Endothelial cell of umbilical vein (primary cell): ENCODE data around the gene E2F4. TPM values are rescaled to one million over a fixed set of nuclear protein-coding genes. Genes with fewer than 3 reads are reported as not detected.

Source experiments
- BruUV-seq: library from RNA; stranded (reverse); fragments of 400-500 nt; replicated peaks from 2 replicates; lab custom pipeline; 2021; lab: Mats Ljungman, UMichigan
- CTCF ChIA-PET: fragments of 300-600, 350-600 bp; sonication (Branson Sonifier 250); formaldehyde crosslinking; loops from one replicate; lab custom pipeline; 2021; ENCODE audit warnings: antibody characterized with exemption, inconsistent platforms; lab: Charles Lee
- POLR2A ChIA-PET: fragments of 300-600, 350-600 bp; sonication (Branson Sonifier 250); formaldehyde crosslinking; loops from one replicate; lab custom pipeline; 2021; ENCODE audit warnings: antibody characterized with exemption, inconsistent platforms; lab: Charles Lee
- DNase-seq: peaks from one replicate; pipeline ENCODE4 v3.0.0-alpha.2; 2011; ENCODE audit warnings: low read depth, low spot score
- FAIRE-seq: peaks from 2 replicates; lab custom pipeline; 2011; peaks lifted over from hg19 to GRCh38; lab: Jason Lieb, UNC
- H2AFZ ChIP-seq: 2 replicates; pipeline ENCODE4 v1.6.0; 2012; ENCODE audit warnings: low read depth, low read length, control low read depth, inconsistent platforms
- H3K27ac ChIP-seq: 2 replicates; pipeline ENCODE4 v1.5.1; 2011; ENCODE audit warnings: low read depth, mild to moderate bottlenecking, control low read depth, low read length, moderate library complexity; ENCODE audit not compliant: insufficient read depth
- H3K27me3 ChIP-seq, 2 experiments: 2 replicates each; pipeline versions ENCODE4 v1.6.0 to v1.6.1; 2011; ENCODE audit warnings: low read length in 2 of 2, mixed read lengths in 1 of 2; ENCODE audit not compliant: control insufficient read depth in 2 of 2, insufficient read depth in 2 of 2
- H3K36me3 ChIP-seq, 2 experiments: 2 replicates in 1 of 2; 3 replicates in 1 of 2; pipeline ENCODE4 v1.5.1; 2011; ENCODE audit warnings: low read length in 2 of 2, mild to moderate bottlenecking in 1 of 2, moderate library complexity in 1 of 2; ENCODE audit not compliant: control insufficient read depth in 2 of 2, insufficient read depth in 2 of 2; ENCODE audit errors: extremely low read depth in 1 of 2
- H3K4me1 ChIP-seq: 3 replicates; pipeline ENCODE4 v1.5.1; 2011; ENCODE audit warnings: mild to moderate bottlenecking, low read length; ENCODE audit not compliant: control insufficient read depth, insufficient read depth; ENCODE audit errors: extremely low read depth
- H3K4me2 ChIP-seq: 2 replicates; pipeline ENCODE4 v1.6.1; 2011; ENCODE audit warnings: low read length, control low read depth, mixed read lengths; ENCODE audit not compliant: insufficient read depth
- H3K4me3 ChIP-seq, 3 experiments: fragments of 200-600 bp in 1 of 3; sonication (generic), shearing (Covaris generic) in 1 of 3; replicated peaks in 1 of 3; 2 replicates each; pipeline ENCODE4 v1.5.1; 2011 to 2016; ENCODE audit warnings: control low read depth in 3 of 3, low read length in 3 of 3, mild to moderate bottlenecking in 2 of 3, inconsistent platforms in 1 of 3, low read depth in 1 of 3, moderate library complexity in 1 of 3; ENCODE audit not compliant: insufficient read depth in 1 of 3
- H3K79me2 ChIP-seq: 2 replicates; pipeline ENCODE4 v1.6.0; 2012; ENCODE audit warnings: low read length, inconsistent platforms; ENCODE audit not compliant: control insufficient read depth, insufficient read depth
- H3K9ac ChIP-seq: replicated peaks from 2 replicates; pipeline ENCODE3; 2011; ENCODE audit warnings: low read length, control low read depth; ENCODE audit not compliant: insufficient read depth; ENCODE audit errors: extremely low read depth
- H3K9me1 ChIP-seq: replicated peaks from 3 replicates; pipeline ENCODE4 v1.6.0; 2011; ENCODE audit warnings: mild to moderate bottlenecking, low read length; ENCODE audit not compliant: control insufficient read depth, insufficient read depth; ENCODE audit errors: extremely low read depth
- H3K9me3 ChIP-seq: replicated peaks from 2 replicates; pipeline ENCODE4 v1.5.1; 2012; ENCODE audit warnings: low read length, inconsistent platforms; ENCODE audit not compliant: control insufficient read depth, insufficient read depth
- H4K20me1 ChIP-seq: replicated peaks from 2 replicates; pipeline ENCODE3; 2011; ENCODE audit warnings: mild to moderate bottlenecking, low read length; ENCODE audit not compliant: control insufficient read depth, insufficient read depth; ENCODE audit errors: extremely low read depth
- CTCF ChIP-seq, 2 donors: IDR thresholded peaks; 1 replicate in 1 of 2; 2 replicates in 1 of 2; pipeline ENCODE4 v1.5.1; 2011; ENCODE audit warnings: low read length in 2 of 2, mild to moderate bottlenecking in 2 of 2, moderate library complexity in 2 of 2, control low read depth in 1 of 2, inconsistent platforms in 1 of 2, low read depth in 1 of 2; ENCODE audit not compliant: insufficient read depth in 1 of 2; ENCODE audit errors: extremely low read depth in 1 of 2
- EZH2 ChIP-seq: IDR thresholded peaks from 2 replicates; pipeline ENCODE4 v1.6.1; 2012; ENCODE audit warnings: borderline replicate concordance, low read depth, mild to moderate bottlenecking, moderate library complexity, low read length, inconsistent platforms; ENCODE audit not compliant: severe bottlenecking
- FOS ChIP-seq: IDR thresholded peaks from 2 replicates; pipeline ENCODE4 v1.6.1; 2011; ENCODE audit warnings: mild to moderate bottlenecking, low read length, moderate library complexity, borderline replicate concordance; ENCODE audit not compliant: insufficient read depth
- GATA2 ChIP-seq: IDR thresholded peaks from 2 replicates; pipeline ENCODE4 v1.7.0; 2011; ENCODE audit warnings: low read depth, mild to moderate bottlenecking, moderate library complexity, mixed read lengths, low read length; ENCODE audit not compliant: insufficient read length, insufficient read depth
- JUN ChIP-seq: IDR thresholded peaks from 2 replicates; pipeline ENCODE4 v1.6.1; 2011; ENCODE audit warnings: borderline replicate concordance, low read depth; ENCODE audit not compliant: insufficient read length, insufficient read depth
- MAX ChIP-seq: IDR thresholded peaks from 2 replicates; pipeline ENCODE4 v1.6.1; 2011; ENCODE audit not compliant: insufficient read depth, insufficient read length
- MYC ChIP-seq: IDR thresholded peaks from one replicate; pipeline ENCODE4 v1.6.1; 2011; ENCODE audit warnings: mild to moderate bottlenecking, low read depth, low read length
- POLR2A ChIP-seq: IDR thresholded peaks from 2 replicates; pipeline ENCODE4 v1.6.1; 2012; ENCODE audit warnings: low read depth, mild to moderate bottlenecking, control low read depth, low read length
- POLR2AphosphoS5 ChIP-seq: IDR thresholded peaks from 2 replicates; pipeline ENCODE4 v1.6.1; 2012; ENCODE audit warnings: low read depth, mild to moderate bottlenecking, control low read depth, low read length, moderate library complexity; ENCODE audit not compliant: insufficient read depth
- dilution Hi-C: fragments of 300-500 bp; cut with MboI; formaldehyde crosslinking; loops from one replicate; pipeline ENCODE4 v1.15.0; 2019; ENCODE audit warnings: low sequenced_read_pairs; ENCODE audit not compliant: extremely low pct_ligation_motif_present
- intact Hi-C: fragments of 100-400 bp; cut with micrococcal nuclease; formaldehyde crosslinking; loops from one replicate; pipeline ENCODE4 v1.10.0; 2022
- polyA plus RNA-seq, 4 experiments: library from polyadenylated mRNA; depleted of rRNA in 3 of 4; stranded (reverse) in 3 of 4; unstranded in 1 of 4; fragments of >200 nt; gene quantifications; 2 replicates each; pipeline versions ENCODE4 v1.2.1 to v1.2.3, GENCODE V29; 2011 to 2012; ENCODE audit warnings: missing spikeins in 1 of 4
- total RNA-seq: library from RNA; stranded (reverse); gene quantifications from 2 replicates; pipeline ENCODE4 v1.2.3, GENCODE V29; 2021

Gene E2F4
- total and polyA plus RNA-seq, 2 donors (not counting 3 experiments of a cell fraction or from before 2014, with no cell fraction given), result 112 to 168 TPM

DNA sequence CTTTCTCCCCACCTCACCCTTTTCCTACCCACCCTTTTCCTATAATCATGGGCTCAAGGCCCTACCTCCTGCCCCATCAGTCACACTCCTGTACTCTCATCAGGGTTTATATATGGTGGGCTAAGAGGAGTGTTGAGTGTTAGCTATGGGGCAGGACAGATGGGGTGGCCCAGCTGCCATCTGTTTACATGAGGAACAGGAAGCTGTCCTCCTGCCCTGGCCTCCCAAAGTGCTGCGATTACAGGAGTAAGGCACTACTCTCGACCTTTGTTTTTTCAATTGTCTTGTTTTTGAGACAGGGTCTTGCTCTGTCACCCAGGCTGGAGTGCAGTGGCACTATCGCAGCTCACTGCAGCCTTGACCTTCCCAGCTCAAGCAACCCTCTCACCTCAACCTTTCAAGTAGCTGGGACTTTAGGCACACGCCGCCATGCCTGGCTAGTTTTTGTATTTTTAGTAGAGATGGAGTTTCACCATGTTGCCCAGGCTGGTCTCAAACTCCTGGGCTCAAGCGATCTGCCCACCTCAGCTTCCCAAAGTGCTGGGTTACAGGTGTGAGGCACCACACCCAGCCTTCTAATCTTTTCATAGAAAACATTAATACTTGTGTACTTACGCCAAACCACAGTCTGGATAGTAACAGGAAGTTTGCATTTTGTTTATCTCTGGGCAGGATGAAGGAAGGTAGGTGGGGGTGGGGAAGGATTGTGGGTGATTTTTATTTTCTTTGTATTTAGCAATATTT, 33.9 kb upstream of the E2F4 start:
- TF ChIP-seq CTCF (IDR thresholded peaks at IDR 0.05; ENCODE audit: extremely low read depth in 1 of 2, insufficient read depth in 1 of 2, low read depth in 1 of 2, low read length in 2 of 2) (no peak), POLR2AphosphoS5 (no peak), JUN (no peak), GATA2 (no peak), EZH2 (no peak), FOS (no peak), POLR2A (no peak), MYC (no peak), MAX (no peak)
- no peaks in the 10 kb centered on the region for H3K9me1 ChIP-seq
- intact Hi-C loops (no loop called here), dilution Hi-C loops (no loop called here)
- H3K27me3 ChIP-seq, result peaks cover 8 to 11% of the 10 kb centered on the region in 2 experiments
- H3K4me3 ChIP-seq, result no peak overlapping the region
- no peaks in the 10 kb centered on the region for H3K36me3 ChIP-seq
- FAIRE-seq (no peak), DNase-seq (no peak)
- H3K9me3 ChIP-seq, result no peaks in the 10 kb centered on the region
- H3K27ac ChIP-seq, result no peak overlapping the region
- H3K4me1 ChIP-seq, result peaks cover 5% of the 10 kb centered on the region
- CTCF ChIA-PET, result interaction anchor here (1.0 to 8.2 kb wide), 10 partner anchors 8 to 204 kb away, joined by 3 to 302 read pairs (median 6); no protein-coding TSS in a partner anchor
- H3K4me2 ChIP-seq, result no peak overlapping the region
- no TSS peak for BruUV-seq
- POLR2A ChIA-PET, result no interaction called here
- H3K9ac ChIP-seq, result no peak overlapping the region
- H2AFZ ChIP-seq, result no peak overlapping the region
- H3K79me2 ChIP-seq, result no peaks in the 10 kb centered on the region
- no peaks in the 10 kb centered on the region for H4K20me1 ChIP-seq
